HUES64 (cell line): Measurements from ENCODE around the gene GCN1.

Source experiments
- H3K27ac ChIP-seq: 2 replicates; pipeline ENCODE4 v1.7.0; 2013; ENCODE audit warnings: low read depth, low read length, inconsistent platforms
- H3K27me3 ChIP-seq: 2 replicates; pipeline ENCODE4 v1.6.1; 2013; ENCODE audit warnings: mild to moderate bottlenecking, low read length; ENCODE audit not compliant: insufficient read depth
- H3K36me3 ChIP-seq: 2 replicates; pipeline ENCODE4 v1.6.1; 2013; ENCODE audit warnings: mild to moderate bottlenecking, low read length; ENCODE audit not compliant: insufficient read depth
- H3K4me1 ChIP-seq: 2 replicates; pipeline ENCODE4 v1.6.1; 2013; ENCODE audit warnings: mild to moderate bottlenecking, low read length, moderate library complexity; ENCODE audit not compliant: insufficient read depth
- H3K4me3 ChIP-seq: 2 replicates; pipeline ENCODE4 v1.5.1; 2013; ENCODE audit warnings: mild to moderate bottlenecking, low read length, moderate library complexity
- H3K9ac ChIP-seq: 2 replicates; pipeline ENCODE4 v1.6.1; 2013; ENCODE audit warnings: mild to moderate bottlenecking, low read depth, low read length
- H3K9me3 ChIP-seq: 2 replicates; pipeline ENCODE4 v1.6.1; 2013; ENCODE audit warnings: low read depth, low read length; ENCODE audit not compliant: insufficient read depth
- WGBS: fragments of 150-250, 120-280 bp; methylation state at CpG from one replicate; pipeline ENCODE4 v1.1.7; 2013; ENCODE audit warnings: missing lambda C conversion rate; 5-methylcytosine and 5-hydroxymethylcytosine counted together

Gene GCN1

GRCh38 chr12:120227233-120228040 is 32.9 kb upstream of the GCN1 start:
- H3K9ac ChIP-seq: peak overlapping the region; percentile 89
- peaks cover 28% of the 10 kb centered on the region for H3K36me3 ChIP-seq
- 87% methylated on average over 7 of the region's 8 CpGs for WGBS
- no peak overlapping the region for H3K4me3 ChIP-seq
- peak overlapping the region; percentile 97; the same call in 1 of the 2 replicates for H3K27ac ChIP-seq
- no peaks in the 10 kb centered on the region for H3K9me3 ChIP-seq
- H3K27me3 ChIP-seq: no peaks in the 10 kb centered on the region
- H3K4me1 ChIP-seq: peaks cover 56% of the 10 kb centered on the region

- WGBS: 90% methylated on average over 13 of the region's 13 CpGs
- Histone ChIP-seq H3K27ac (peak overlapping the region; percentile 12; the same call in 1 of the 2 replicates), H3K9ac (no peak overlapping the region), H3K36me3 (peaks cover 42% of the 10 kb centered on the region), H3K27me3 (no peaks in the 10 kb centered on the region), H3K4me3 (no peak overlapping the region), H3K9me3 (no peaks in the 10 kb centered on the region), H3K4me1 (peaks cover 42% of the 10 kb centered on the region)
These were observed 31.5 kb upstream of the GCN1 start for GRCh38 chr12:120225852-120226640.

GRCh38 chr12:120225200-120225558 is 30.7 kb upstream of the GCN1 start:
- no peaks in the 10 kb centered on the region for H3K9me3 ChIP-seq
- peaks cover 51% of the 10 kb centered on the region for H3K36me3 ChIP-seq
- H3K4me1 ChIP-seq: peaks cover 35% of the 10 kb centered on the region
- H3K27me3 ChIP-seq: no peaks in the 10 kb centered on the region
- no peak overlapping the region for H3K9ac ChIP-seq
- WGBS: 69% methylated on average over 9 of the region's 9 CpGs
- no peak overlapping the region for H3K4me3 ChIP-seq
- H3K27ac ChIP-seq: peak overlapping the region; percentile 5; the same call in 1 of the 2 replicates

- no peak overlapping the region for H3K4me3 ChIP-seq
- WGBS: 92% methylated on average over 25 of the region's 25 CpGs
- no peaks in the 10 kb centered on the region for H3K9me3 ChIP-seq
- H3K27me3 ChIP-seq: no peaks in the 10 kb centered on the region
- H3K27ac ChIP-seq: 0 out of 2 replicates have a peak overlapping the region, but pooled peaks have one; percentile 16
- peaks cover 57% of the 10 kb centered on the region for H3K36me3 ChIP-seq
- H3K4me1 ChIP-seq: peaks cover 29% of the 10 kb centered on the region
- H3K9ac ChIP-seq: no peak overlapping the region
These were observed 30.0 kb upstream of the GCN1 start for GRCh38 chr12:120224304-120225199.

GRCh38 chr12:120223458-120224303 is 29.2 kb upstream of the GCN1 start:
- Histone ChIP-seq H3K36me3 (peaks cover 66% of the 10 kb centered on the region), H3K27me3 (no peaks in the 10 kb centered on the region), H3K4me3 (no peak overlapping the region), H3K9ac (no peak overlapping the region), H3K9me3 (no peaks in the 10 kb centered on the region), H3K4me1 (peaks cover 22% of the 10 kb centered on the region), H3K27ac (no peak overlapping the region)
- WGBS: 94% methylated on average over 19 of the region's 19 CpGs

- H3K27me3 ChIP-seq: no peaks in the 10 kb centered on the region
- no peak overlapping the region for H3K4me3 ChIP-seq
- no peaks in the 10 kb centered on the region for H3K9me3 ChIP-seq
- 94% methylated on average over 12 of the region's 12 CpGs for WGBS
- H3K9ac ChIP-seq: no peak overlapping the region
- peaks cover 9% of the 10 kb centered on the region; the same call in 1 of the 2 replicates for H3K4me1 ChIP-seq
- H3K27ac ChIP-seq: no peak overlapping the region
- peaks cover 75% of the 10 kb centered on the region for H3K36me3 ChIP-seq
These were observed 27.8 kb upstream of the GCN1 start for GRCh38 chr12:120222288-120222832.

- peaks cover 72% of the 10 kb centered on the region for H3K36me3 ChIP-seq
- H3K9ac ChIP-seq: no peak overlapping the region
- WGBS: 94% methylated on average over 13 of the region's 13 CpGs
- H3K27ac ChIP-seq: no peak overlapping the region
- H3K9me3 ChIP-seq: no peaks in the 10 kb centered on the region
- H3K4me3 ChIP-seq: no peak overlapping the region
- no peaks in the 10 kb centered on the region for H3K27me3 ChIP-seq
- H3K4me1 ChIP-seq: peaks cover 9% of the 10 kb centered on the region; the same call in 1 of the 2 replicates
These were observed 27.0 kb upstream of the GCN1 start for GRCh38 chr12:120221576-120221900.

GRCh38 chr12:120220838-120221575 is 26.5 kb upstream of the GCN1 start:
- H3K9ac ChIP-seq: no peak overlapping the region
- no peak overlapping the region for H3K27ac ChIP-seq
- 82% methylated on average over 10 of the region's 10 CpGs for WGBS
- H3K4me1 ChIP-seq: peaks cover 9% of the 10 kb centered on the region; the same call in 1 of the 2 replicates
- H3K36me3 ChIP-seq: peaks cover 71% of the 10 kb centered on the region
- H3K9me3 ChIP-seq: no peaks in the 10 kb centered on the region
- H3K27me3 ChIP-seq: no peaks in the 10 kb centered on the region
- no peak overlapping the region for H3K4me3 ChIP-seq

- no peaks in the 10 kb centered on the region for H3K27me3 ChIP-seq
- no peaks in the 10 kb centered on the region for H3K4me1 ChIP-seq
- H3K9me3 ChIP-seq: no peaks in the 10 kb centered on the region
- no peak overlapping the region for H3K27ac ChIP-seq
- no peak overlapping the region for H3K9ac ChIP-seq
- no peak overlapping the region for H3K4me3 ChIP-seq
- 95% methylated on average over 19 of the region's 19 CpGs for WGBS
- H3K36me3 ChIP-seq: peaks cover 83% of the 10 kb centered on the region
These were observed 24.4 kb upstream of the GCN1 start for GRCh38 chr12:120218680-120219606.
